B cell (primary cell): ENCODE data around the gene PDIA4.

Experiments used
- CTCF ChIP-seq: fragments of 200-600 bp; IDR thresholded peaks from one replicate; pipeline ENCODE4 v1.8.0; 2022; ENCODE audit warnings: antibody characterized with exemption, mild to moderate bottlenecking
- EZH2 ChIP-seq: IDR thresholded peaks from 2 replicates; pipeline ENCODE4 v1.6.1; 2012; ENCODE audit warnings: borderline replicate concordance, low read depth, mild to moderate bottlenecking, moderate library complexity, low read length; ENCODE audit not compliant: insufficient read depth, poor library complexity, severe bottlenecking

GRCh38 chr7:149027055-149027454 is 1.2 kb downstream of the PDIA4 start:
- TF ChIP-seq CTCF = no peak
- no peak for TF ChIP-seq EZH2
